ENCODE measurements around the gene FBP2. TPM values are rescaled to one million over a fixed set of nuclear protein-coding genes. Genes with fewer than 3 reads are reported as not detected.

Gene FBP2
- total RNA-seq, 2 experiments from 2014 or later = not detected

- ATAC-seq (ENCODE audit: poor library complexity) = no peak
- ChIA-PET POLR2A (no interaction called here), CTCF (no interaction called here)
- no peaks in the 10 kb centered on the region for H3K9me3 ChIP-seq (ENCODE audit: control insufficient read depth in 1 of 2, insufficient read depth in 1 of 2, low read length in 2 of 2)
- H3K27me3 ChIP-seq (ENCODE audit: control insufficient read depth in 1 of 2, insufficient read depth in 2 of 2, low read length in 2 of 2) = peaks cover 0 to 2% of the 10 kb centered on the region in 2 experiments
- no peaks in the 10 kb centered on the region for H3K36me3 ChIP-seq (ENCODE audit: insufficient read depth, low read length)
- H3K4me1 ChIP-seq (ENCODE audit: insufficient read depth, low read length) = no peaks in the 10 kb centered on the region
- Mint-ChIP-seq H3K36me3 (ENCODE audit: low read depth) (no peaks in the 10 kb centered on the region), H3K4me1 (ENCODE audit: low read depth) (no peaks in the 10 kb centered on the region), H3K4me3 (no peak overlapping the region), H3K27me3 (peaks cover 7% of the 10 kb centered on the region), H3K27ac (no peak overlapping the region), H3K9me3 (no peaks in the 10 kb centered on the region)
- no peak overlapping the region for H3K27ac ChIP-seq (ENCODE audit: low read depth in 1 of 2, low read length in 2 of 2)
- intact Hi-C loops (cut with DNase I, micrococcal nuclease) = no loop called here
- DNase-seq = no peak
- no peak for TF ChIP-seq CTCF (IDR thresholded peaks at IDR 0.05)
- H3K4me3 ChIP-seq (ENCODE audit: low read length) = no peak overlapping the region
Observed at GRCh38 chr9:94557376-94557775, 36.2 kb downstream of the FBP2 start.

- intact Hi-C loops (cut with DNase I, micrococcal nuclease) = no loop called here
- POLR2A ChIA-PET = no interaction called here
- TF ChIP-seq CTCF (IDR thresholded peaks at IDR 0.05) = no peak
- ATAC-seq (ENCODE audit: poor library complexity) (no peak), DNase-seq (peak in 5 of 14 experiments; percentile 4 to 48 (median 15))
- H3K27ac ChIP-seq (ENCODE audit: low read depth in 1 of 2, low read length in 2 of 2) = no peak within 1 kb of the TSS
- Mint-ChIP-seq H3K4me1 (ENCODE audit: low read depth) (no peaks in the 10 kb centered on the region), H3K27ac (no peak within 1 kb of the TSS), H3K27me3 (peaks cover 22% of the 10 kb centered on the region), H3K36me3 (ENCODE audit: low read depth) (no peaks in the 10 kb centered on the region), H3K9me3 (no peaks in the 10 kb centered on the region), H3K4me3 (no peak within 1 kb of the TSS)
- no peaks in the 10 kb centered on the region for H3K4me1 ChIP-seq (ENCODE audit: insufficient read depth, low read length)
- peaks cover 0 to 2% of the 10 kb centered on the region in 2 experiments for H3K27me3 ChIP-seq (ENCODE audit: control insufficient read depth in 1 of 2, insufficient read depth in 2 of 2, low read length in 2 of 2)
- H3K9me3 ChIP-seq (ENCODE audit: control insufficient read depth in 1 of 2, insufficient read depth in 1 of 2, low read length in 2 of 2) = no peaks in the 10 kb centered on the region
- CTCF ChIA-PET = no interaction called here
- H3K36me3 ChIP-seq (ENCODE audit: insufficient read depth, low read length) = no peaks in the 10 kb centered on the region
- no peak within 1 kb of the TSS for H3K4me3 ChIP-seq (ENCODE audit: low read length)
Observed at GRCh38 chr9:94554439-94555331, 38.9 kb downstream of the FBP2 start, which contains the start of gene PCAT7. Gene PCAT7, plus strand, starts transcription at chr9:94555083.

- Mint-ChIP-seq H3K36me3 (ENCODE audit: low read depth) (no peaks in the 10 kb centered on the region), H3K4me1 (ENCODE audit: low read depth) (no peaks in the 10 kb centered on the region), H3K9me3 (no peaks in the 10 kb centered on the region), H3K27me3 (peaks cover 27% of the 10 kb centered on the region), H3K4me3 (no peak overlapping the region), H3K27ac (no peak overlapping the region)
- ChIA-PET POLR2A (no interaction called here), CTCF (no interaction called here)
- intact Hi-C loops (cut with DNase I, micrococcal nuclease) = no loop called here
- ATAC-seq (ENCODE audit: poor library complexity) (no peak), DNase-seq (no peak)
- Histone ChIP-seq H3K9me3 (ENCODE audit: control insufficient read depth in 1 of 2, insufficient read depth in 1 of 2, low read length in 2 of 2) (no peaks in the 10 kb centered on the region), H3K4me1 (ENCODE audit: insufficient read depth, low read length) (no peaks in the 10 kb centered on the region), H3K27ac (ENCODE audit: low read depth in 1 of 2, low read length in 2 of 2) (no peak overlapping the region), H3K27me3 (ENCODE audit: control insufficient read depth in 1 of 2, insufficient read depth in 2 of 2, low read length in 2 of 2) (peaks cover 0 to 2% of the 10 kb centered on the region in 2 experiments), H3K36me3 (ENCODE audit: insufficient read depth, low read length) (no peaks in the 10 kb centered on the region), H3K4me3 (ENCODE audit: low read length) (no peak overlapping the region)
- TF ChIP-seq CTCF (IDR thresholded peaks at IDR 0.05) = no peak
Observed at GRCh38 chr9:94554078-94554438, 39.6 kb downstream of the FBP2 start.

Data from CD4-positive, alpha-beta T cell (primary cell).